ENCODE results near the gene AKAP6.

AKAP6 gene

GRCh38 chr14:32378284-32378683, 49.2 kb downstream of the AKAP6 start:
- H3K27me3 ChIP-seq (ENCODE audit: insufficient read depth, low read length), result no peaks in the 10 kb centered on the region
- H3K9me2 ChIP-seq (ENCODE audit: low read depth, low read length), result no peaks in the 10 kb centered on the region
- H3F3A ChIP-seq (ENCODE audit: insufficient read depth, low read length), result no peaks in the 10 kb centered on the region
- H3K9me3 ChIP-seq (ENCODE audit: low read length), result no peaks in the 10 kb centered on the region
- no peaks in the 10 kb centered on the region for H3K4me1 ChIP-seq (ENCODE audit: insufficient read depth, low read length, severe bottlenecking)
- no peak overlapping the region for H3K4me2 ChIP-seq (ENCODE audit: low read length)
- H3K36me3 ChIP-seq (ENCODE audit: insufficient read depth, low read length), result no peaks in the 10 kb centered on the region
- no peak overlapping the region for H3K27ac ChIP-seq (ENCODE audit: low read depth, low read length, poor library complexity, severe bottlenecking)
- H3K4me3 ChIP-seq (ENCODE audit: low read depth, low read length, poor library complexity, severe bottlenecking), result no peak overlapping the region
- TF ChIP-seq EZH2 (IDR thresholded peaks at IDR 0.05; ENCODE audit: borderline replicate concordance, low read length), result no peak
- TF ChIP-seq CTCF (IDR thresholded peaks at IDR 0.05; ENCODE audit: low read length), result no peak
- no peaks in the 10 kb centered on the region for H3K79me2 ChIP-seq (ENCODE audit: insufficient read depth, low read length)
- H4K20me1 ChIP-seq (ENCODE audit: insufficient read depth, low read length), result no peaks in the 10 kb centered on the region
- H3K9ac ChIP-seq (ENCODE audit: low read length), result no peak overlapping the region
- H2AFZ ChIP-seq (ENCODE audit: low read length), result no peak overlapping the region

GRCh38 chr14:32379447-32379846, 50.3 kb downstream of the AKAP6 start:
- no peaks in the 10 kb centered on the region for H3F3A ChIP-seq (ENCODE audit: insufficient read depth, low read length)
- TF ChIP-seq CTCF (IDR thresholded peaks at IDR 0.05; ENCODE audit: low read length) (no peak), EZH2 (IDR thresholded peaks at IDR 0.05; ENCODE audit: borderline replicate concordance, low read length) (no peak)
- no peaks in the 10 kb centered on the region for H3K4me1 ChIP-seq (ENCODE audit: insufficient read depth, low read length, severe bottlenecking)
- no peak overlapping the region for H3K27ac ChIP-seq (ENCODE audit: low read depth, low read length, poor library complexity, severe bottlenecking)
- H3K4me2 ChIP-seq (ENCODE audit: low read length), result no peak overlapping the region
- no peak overlapping the region for H3K9ac ChIP-seq (ENCODE audit: low read length)
- no peaks in the 10 kb centered on the region for H3K9me3 ChIP-seq (ENCODE audit: low read length)
- no peaks in the 10 kb centered on the region for H4K20me1 ChIP-seq (ENCODE audit: insufficient read depth, low read length)
- H3K9me2 ChIP-seq (ENCODE audit: low read depth, low read length), result no peaks in the 10 kb centered on the region
- H2AFZ ChIP-seq (ENCODE audit: low read length), result no peak overlapping the region
- H3K4me3 ChIP-seq (ENCODE audit: low read depth, low read length, poor library complexity, severe bottlenecking), result no peak overlapping the region
- no peaks in the 10 kb centered on the region for H3K27me3 ChIP-seq (ENCODE audit: insufficient read depth, low read length)
- H3K36me3 ChIP-seq (ENCODE audit: insufficient read depth, low read length), result no peaks in the 10 kb centered on the region
- H3K79me2 ChIP-seq (ENCODE audit: insufficient read depth, low read length), result no peaks in the 10 kb centered on the region

GRCh38 chr14:32381869-32382268, 52.8 kb downstream of the AKAP6 start:
- no peaks in the 10 kb centered on the region for H3K9me2 ChIP-seq (ENCODE audit: low read depth, low read length)
- H3K9ac ChIP-seq (ENCODE audit: low read length), result no peak overlapping the region
- no peak overlapping the region for H3K4me2 ChIP-seq (ENCODE audit: low read length)
- H3K79me2 ChIP-seq (ENCODE audit: insufficient read depth, low read length), result no peaks in the 10 kb centered on the region
- H4K20me1 ChIP-seq (ENCODE audit: insufficient read depth, low read length), result no peaks in the 10 kb centered on the region
- no peak overlapping the region for H3K27ac ChIP-seq (ENCODE audit: low read depth, low read length, poor library complexity, severe bottlenecking)
- no peaks in the 10 kb centered on the region for H3K4me1 ChIP-seq (ENCODE audit: insufficient read depth, low read length, severe bottlenecking)
- no peaks in the 10 kb centered on the region for H3F3A ChIP-seq (ENCODE audit: insufficient read depth, low read length)
- H3K36me3 ChIP-seq (ENCODE audit: insufficient read depth, low read length), result no peaks in the 10 kb centered on the region
- H3K4me3 ChIP-seq (ENCODE audit: low read depth, low read length, poor library complexity, severe bottlenecking), result no peak overlapping the region
- H3K27me3 ChIP-seq (ENCODE audit: insufficient read depth, low read length), result no peaks in the 10 kb centered on the region
- H3K9me3 ChIP-seq (ENCODE audit: low read length), result no peaks in the 10 kb centered on the region
- no peak overlapping the region for H2AFZ ChIP-seq (ENCODE audit: low read length)
- TF ChIP-seq CTCF (IDR thresholded peaks at IDR 0.05; ENCODE audit: low read length) (no peak), EZH2 (IDR thresholded peaks at IDR 0.05; ENCODE audit: borderline replicate concordance, low read length) (no peak)
